Testis (tissue), 3 donors: ENCODE measurements around the gene MRPS27. TPM values are rescaled to one million over a fixed set of nuclear protein-coding genes. Genes with fewer than 3 reads are reported as not detected.

ENCODE experiments used
- DNase-seq: peaks from one replicate; pipeline ENCODE4 v3.0.0-alpha.2; 2019
- H3K27ac ChIP-seq, 2 donors: fragments of 200-600 bp; sonication (generic); one replicate each; pipeline ENCODE4 v1.5.1; 2019
- H3K27me3 ChIP-seq: fragments of 200-600 bp; sonication (generic); one replicate; pipeline ENCODE4 v1.5.1; 2019
- H3K36me3 ChIP-seq: fragments of 200-600 bp; sonication (generic); one replicate; pipeline ENCODE4 v1.5.1; 2017; ENCODE audit warnings: low read depth; ENCODE audit errors: missing control alignments
- H3K4me1 ChIP-seq: fragments of 200-600 bp; sonication (generic); one replicate; pipeline ENCODE4 v1.5.1; 2019
- H3K4me3 ChIP-seq, 2 donors: fragments of 200-600 bp; sonication (generic); one replicate each; pipeline ENCODE4 v1.5.1; 2017 to 2019
- H3K9me3 ChIP-seq: fragments of 200-600 bp; sonication (generic); one replicate; pipeline ENCODE4 v1.5.1; 2017
- CTCF ChIP-seq, 3 experiments: fragments of 450-650 bp in 2 of 3; fragments of 200-600 bp in 1 of 3; sonication (generic) in 1 of 3; IDR thresholded peaks; one replicate each; pipeline ENCODE4 v1.5.1; 2016 to 2019; ENCODE audit warnings: antibody characterized with exemption in 3 of 3, mild to moderate bottlenecking in 2 of 3, moderate library complexity in 1 of 3
- POLR2A ChIP-seq: fragments of 450-650 bp; IDR thresholded peaks from one replicate; pipeline ENCODE4 v1.6.1; 2017; ENCODE audit warnings: antibody characterized with exemption, mild to moderate bottlenecking, moderate library complexity
- WGBS, 2 donors: methylation state at CpG; one replicate each; pipeline ENCODE4 v1.1.5; 2018; 5-methylcytosine and 5-hydroxymethylcytosine counted together
- intact Hi-C: fragments of 100-400 bp; cut with DNase I; formaldehyde crosslinking; loops from one replicate; pipeline ENCODE4 v1.15.1; 2023; ENCODE audit warnings: low total_unique reads
- polyA plus RNA-seq: library from polyadenylated mRNA; stranded (reverse); fragments of 350-450 nt; fragmentation: Illumina TruSeq; extraction: RNeasy Lipid Tissue Mini Kit (QIAGEN cat#74804); gene quantifications from one replicate; pipeline ENCODE4 v1.2.3, GENCODE V29; 2014; ENCODE audit warnings: low read depth, low replicate concordance; ENCODE audit not compliant: insufficient read depth
- total RNA-seq, 2 donors: library from RNA; depleted of rRNA; stranded (reverse); fragments of >200 nt; gene quantifications; one replicate each; pipeline ENCODE4 v1.2.3, GENCODE V29; 2016

MRPS27 gene
- total and polyA plus RNA-seq, 3 donors from 2014 or later: 35.7 to 42.6 (median 41.6) TPM

- no peak for DNase-seq
- Histone ChIP-seq H3K4me1 (peaks cover 27% of the 10 kb centered on the region), H3K4me3 (no peak overlapping the region), H3K27ac (no peak overlapping the region), H3K9me3 (no peaks in the 10 kb centered on the region), H3K36me3 (no peaks in the 10 kb centered on the region), H3K27me3 (no peaks in the 10 kb centered on the region)
- WGBS, 2 donors: 91 to 98% methylated on average over 7 of the region's 7 CpGs
- intact Hi-C loops: no loop called here
- TF ChIP-seq POLR2A (no peak), CTCF (IDR thresholded peaks at IDR 0.05) (no peak)
Observed at GRCh38 chr5:72242796-72243475, 77.1 kb downstream of the MRPS27 start.

- WGBS, 2 donors: 70 to 84% methylated on average over 5 of the region's 5 CpGs
- intact Hi-C loops: no loop called here
Observed at GRCh38 chr5:72241346-72242003, 78.6 kb downstream of the MRPS27 start.

GRCh38 chr5:72238712-72239445 is 81.2 kb downstream of the MRPS27 start:
- H3K4me1 ChIP-seq: no peaks in the 10 kb centered on the region
- no peak for DNase-seq
- intact Hi-C loops: no loop called here
- no peak for TF ChIP-seq POLR2A
- TF ChIP-seq CTCF (IDR thresholded peaks at IDR 0.05): no peak
- H3K27ac ChIP-seq: no peak overlapping the region
- H3K27me3 ChIP-seq: no peaks in the 10 kb centered on the region
- no peak overlapping the region for H3K4me3 ChIP-seq
- WGBS, 2 donors: 85 to 91% methylated on average over 5 of the region's 5 CpGs
- no peaks in the 10 kb centered on the region for H3K36me3 ChIP-seq
- no peaks in the 10 kb centered on the region for H3K9me3 ChIP-seq

More at GRCh38 chr5:72241346-72242003, 78.6 kb downstream of the MRPS27 start:
- H3K9me3 ChIP-seq: no peaks in the 10 kb centered on the region
- peak; percentile 58 for DNase-seq
- H3K4me1 ChIP-seq: peaks cover 23% of the 10 kb centered on the region
- no peak overlapping the region for H3K4me3 ChIP-seq
- no peak for TF ChIP-seq POLR2A
- TF ChIP-seq CTCF (IDR thresholded peaks at IDR 0.05): no peak
- H3K36me3 ChIP-seq: no peaks in the 10 kb centered on the region
- H3K27me3 ChIP-seq: no peaks in the 10 kb centered on the region
- no peak overlapping the region for H3K27ac ChIP-seq

GRCh38 chr5:72237879-72238278 is 82.2 kb downstream of the MRPS27 start:
- no peaks in the 10 kb centered on the region for H3K27me3 ChIP-seq
- intact Hi-C loops: no loop called here
- H3K4me1 ChIP-seq: no peaks in the 10 kb centered on the region
- DNase-seq: no peak
- H3K9me3 ChIP-seq: no peaks in the 10 kb centered on the region
- WGBS, 2 donors: 95 to 96% methylated on average over 3 of the region's 3 CpGs
- no peak for TF ChIP-seq POLR2A
- no peak for TF ChIP-seq CTCF (IDR thresholded peaks at IDR 0.05)
- no peak overlapping the region for H3K27ac ChIP-seq
- no peaks in the 10 kb centered on the region for H3K36me3 ChIP-seq
- no peak overlapping the region for H3K4me3 ChIP-seq
